Liver (tissue), 9 donors: ENCODE data around the gene RNF39. TPM values are rescaled to one million over a fixed set of nuclear protein-coding genes. Genes with fewer than 3 reads are reported as not detected.

Experiments used
- DNase-seq: peaks from one replicate; pipeline ENCODE4 v3.0.0-alpha.2; 2017; ENCODE audit warnings: low spot score
- H3K27ac ChIP-seq, 2 donors: one replicate each; pipeline ENCODE4 v1.7.0; 2013; ENCODE audit warnings: inconsistent platforms in 2 of 2, low read length in 2 of 2, control low read depth in 1 of 2, low read depth in 1 of 2, mild to moderate bottlenecking in 1 of 2
- H3K27me3 ChIP-seq, 4 donors: one replicate each; pipeline versions ENCODE4 v1.6.1 to v1.7.0; 2013; ENCODE audit warnings: low read length in 3 of 4, inconsistent platforms in 1 of 4, mild to moderate bottlenecking in 1 of 4, moderate library complexity in 1 of 4; ENCODE audit not compliant: control insufficient read depth in 4 of 4, insufficient read depth in 4 of 4
- H3K36me3 ChIP-seq, 4 donors: one replicate each; pipeline versions ENCODE4 v1.6.1 to v1.7.0; 2013; ENCODE audit warnings: low read length in 3 of 4, mild to moderate bottlenecking in 3 of 4, low read depth in 1 of 4, moderate library complexity in 1 of 4; ENCODE audit not compliant: control insufficient read depth in 4 of 4, insufficient read depth in 3 of 4
- H3K4me1 ChIP-seq, 4 donors: one replicate each; pipeline versions ENCODE4 v1.6.1 to v1.7.0; 2013; ENCODE audit warnings: low read length in 3 of 4, mild to moderate bottlenecking in 3 of 4, moderate library complexity in 1 of 4; ENCODE audit not compliant: control insufficient read depth in 4 of 4, insufficient read depth in 4 of 4
- H3K4me3 ChIP-seq, 3 donors: one replicate each; pipeline versions ENCODE4 v1.6.1 to v1.7.0; 2013; ENCODE audit warnings: low read length in 3 of 3, control low read depth in 1 of 3, low read depth in 1 of 3, mild to moderate bottlenecking in 1 of 3
- H3K9ac ChIP-seq, 2 donors: one replicate each; pipeline ENCODE4 v1.7.0; 2013; ENCODE audit warnings: low read length in 2 of 2, mild to moderate bottlenecking in 2 of 2, moderate library complexity in 2 of 2, control low read depth in 1 of 2, low read depth in 1 of 2
- H3K9me3 ChIP-seq, 4 donors: one replicate each; pipeline versions ENCODE4 v1.6.1 to v1.7.0; 2013; ENCODE audit warnings: low read length in 3 of 4; ENCODE audit not compliant: control insufficient read depth in 4 of 4
- EGR1 ChIP-seq, 2 donors: IDR thresholded peaks; 2 replicates each; pipeline ENCODE4 v1.6.1; 2016 to 2018; ENCODE audit warnings: antibody characterized with exemption in 2 of 2, low read depth in 2 of 2
- FOXA1 ChIP-seq: IDR thresholded peaks from 2 replicates; pipeline ENCODE4 v1.6.1; 2016; ENCODE audit warnings: antibody characterized with exemption
- GABPA ChIP-seq, 2 donors: IDR thresholded peaks in 1 of 2; conservative IDR thresholded peaks in 1 of 2; 2 replicates each; pipeline ENCODE4 v1.6.1; 2016; ENCODE audit warnings: antibody characterized with exemption in 2 of 2, mild to moderate bottlenecking in 1 of 2, moderate library complexity in 1 of 2
- HNF4G ChIP-seq: IDR thresholded peaks from 2 replicates; pipeline ENCODE4 v1.6.1; 2016; ENCODE audit warnings: antibody characterized with exemption
- NR2F2 ChIP-seq: IDR thresholded peaks from 2 replicates; pipeline ENCODE4 v1.6.1; 2016; ENCODE audit warnings: antibody characterized with exemption
- RAD21 ChIP-seq, 2 donors: IDR thresholded peaks; 2 replicates each; pipeline ENCODE4 v1.6.1; 2016; ENCODE audit warnings: antibody characterized with exemption in 2 of 2, mild to moderate bottlenecking in 2 of 2
- RXRA ChIP-seq, 2 donors: IDR thresholded peaks; 2 replicates each; pipeline ENCODE4 v1.6.1; 2017 to 2018; ENCODE audit warnings: antibody characterized with exemption in 2 of 2, mild to moderate bottlenecking in 1 of 2
- SP1 ChIP-seq: IDR thresholded peaks from 2 replicates; pipeline ENCODE4 v1.6.1; 2018; ENCODE audit warnings: antibody characterized with exemption, mild to moderate bottlenecking
- TAF1 ChIP-seq: conservative IDR thresholded peaks from 2 replicates; pipeline ENCODE4 v1.6.1; 2016; ENCODE audit warnings: antibody characterized with exemption, mild to moderate bottlenecking
- YY1 ChIP-seq: IDR thresholded peaks from 2 replicates; pipeline ENCODE4 v1.6.1; 2016; ENCODE audit warnings: antibody characterized with exemption, mild to moderate bottlenecking
- ZBTB33 ChIP-seq: IDR thresholded peaks from 2 replicates; pipeline ENCODE4 v1.6.1; 2016; ENCODE audit warnings: antibody characterized with exemption
- WGBS: extraction: QIAGEN DNeasy Blood & Tissue Kit; methylation state at CpG from one replicate; pipeline ENCODE4 v1.1.7; 2013; 5-methylcytosine and 5-hydroxymethylcytosine counted together
- polyA plus RNA-seq, 2 donors: library from polyadenylated mRNA; stranded (reverse) in 1 of 2; unstranded in 1 of 2; fragments of 200-250 nt in 1 of 2; fragments of >200 nt in 1 of 2; fragmentation: Nextera tagmentation in 1 of 2; extraction: Ambion mirVana in 1 of 2; gene quantifications; one replicate each; pipeline versions ENCODE4 v1.2.1 to v1.2.3, GENCODE V29; 2013 to 2015
- total RNA-seq, 2 donors: library from RNA; depleted of rRNA; stranded (reverse); fragments of >200 nt; gene quantifications; one replicate each; pipeline ENCODE4 v1.2.3, GENCODE V29; 2014
- TF ChIP-seq, protein P1 (sequence below): fragments of 150-350 bp; IDR thresholded peaks from 2 replicates; pipeline ENCODE4 v1.5.1; 2017; ENCODE audit warnings: improper control_type of control experiment, low read depth, low read length; ENCODE audit not compliant: missing input control
- TF ChIP-seq, protein P2 (sequence below): IDR thresholded peaks from 2 replicates; pipeline ENCODE4 v1.6.1; 2016; ENCODE audit warnings: antibody characterized with exemption, mild to moderate bottlenecking
- TF ChIP-seq, protein P3 (sequence below): IDR thresholded peaks from 2 replicates; pipeline ENCODE4 v1.6.1; 2016; ENCODE audit warnings: antibody characterized with exemption
- TF ChIP-seq, protein P4 (sequence below): IDR thresholded peaks from 2 replicates; pipeline ENCODE4 v1.6.1; 2016; ENCODE audit warnings: antibody characterized with exemption
- donor health status: healthy.
- donor health status: healthy.
- donor health status: healthy.
- donor health status: healthy.
- donor health status: healthy.

The RNF39 gene
- total and polyA plus RNA-seq, 4 donors: 0.03 to 0.13 TPM; not detected in 2

- 96% methylated on average over 6 of the region's 6 CpGs for WGBS
- Histone ChIP-seq H3K27ac (no peak overlapping the region), H3K27me3 (no peaks in the 10 kb centered on the region), H3K4me3 (no peak overlapping the region), H3K4me1 (no peaks in the 10 kb centered on the region), H3K36me3 (no peaks in the 10 kb centered on the region), H3K9ac (no peak overlapping the region), H3K9me3 (no peaks in the 10 kb centered on the region)
- TF ChIP-seq YY1: no peak
- TF ChIP-seq, protein P1, sequence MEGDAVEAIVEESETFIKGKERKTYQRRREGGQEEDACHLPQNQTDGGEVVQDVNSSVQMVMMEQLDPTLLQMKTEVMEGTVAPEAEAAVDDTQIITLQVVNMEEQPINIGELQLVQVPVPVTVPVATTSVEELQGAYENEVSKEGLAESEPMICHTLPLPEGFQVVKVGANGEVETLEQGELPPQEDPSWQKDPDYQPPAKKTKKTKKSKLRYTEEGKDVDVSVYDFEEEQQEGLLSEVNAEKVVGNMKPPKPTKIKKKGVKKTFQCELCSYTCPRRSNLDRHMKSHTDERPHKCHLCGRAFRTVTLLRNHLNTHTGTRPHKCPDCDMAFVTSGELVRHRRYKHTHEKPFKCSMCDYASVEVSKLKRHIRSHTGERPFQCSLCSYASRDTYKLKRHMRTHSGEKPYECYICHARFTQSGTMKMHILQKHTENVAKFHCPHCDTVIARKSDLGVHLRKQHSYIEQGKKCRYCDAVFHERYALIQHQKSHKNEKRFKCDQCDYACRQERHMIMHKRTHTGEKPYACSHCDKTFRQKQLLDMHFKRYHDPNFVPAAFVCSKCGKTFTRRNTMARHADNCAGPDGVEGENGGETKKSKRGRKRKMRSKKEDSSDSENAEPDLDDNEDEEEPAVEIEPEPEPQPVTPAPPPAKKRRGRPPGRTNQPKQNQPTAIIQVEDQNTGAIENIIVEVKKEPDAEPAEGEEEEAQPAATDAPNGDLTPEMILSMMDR: no peak
- TF ChIP-seq HNF4G: no peak
- TF ChIP-seq GABPA (IDR thresholded peaks at IDR 0.05 in 1 of 2, conservative IDR thresholded peaks at IDR 0.05 in 1 of 2): no peak
- no peak for TF ChIP-seq EGR1 (IDR thresholded peaks at IDR 0.05; ENCODE audit: low read depth in 2 of 2)
- no peak for TF ChIP-seq TAF1
- TF ChIP-seq SP1: no peak
- TF ChIP-seq, protein P2, sequence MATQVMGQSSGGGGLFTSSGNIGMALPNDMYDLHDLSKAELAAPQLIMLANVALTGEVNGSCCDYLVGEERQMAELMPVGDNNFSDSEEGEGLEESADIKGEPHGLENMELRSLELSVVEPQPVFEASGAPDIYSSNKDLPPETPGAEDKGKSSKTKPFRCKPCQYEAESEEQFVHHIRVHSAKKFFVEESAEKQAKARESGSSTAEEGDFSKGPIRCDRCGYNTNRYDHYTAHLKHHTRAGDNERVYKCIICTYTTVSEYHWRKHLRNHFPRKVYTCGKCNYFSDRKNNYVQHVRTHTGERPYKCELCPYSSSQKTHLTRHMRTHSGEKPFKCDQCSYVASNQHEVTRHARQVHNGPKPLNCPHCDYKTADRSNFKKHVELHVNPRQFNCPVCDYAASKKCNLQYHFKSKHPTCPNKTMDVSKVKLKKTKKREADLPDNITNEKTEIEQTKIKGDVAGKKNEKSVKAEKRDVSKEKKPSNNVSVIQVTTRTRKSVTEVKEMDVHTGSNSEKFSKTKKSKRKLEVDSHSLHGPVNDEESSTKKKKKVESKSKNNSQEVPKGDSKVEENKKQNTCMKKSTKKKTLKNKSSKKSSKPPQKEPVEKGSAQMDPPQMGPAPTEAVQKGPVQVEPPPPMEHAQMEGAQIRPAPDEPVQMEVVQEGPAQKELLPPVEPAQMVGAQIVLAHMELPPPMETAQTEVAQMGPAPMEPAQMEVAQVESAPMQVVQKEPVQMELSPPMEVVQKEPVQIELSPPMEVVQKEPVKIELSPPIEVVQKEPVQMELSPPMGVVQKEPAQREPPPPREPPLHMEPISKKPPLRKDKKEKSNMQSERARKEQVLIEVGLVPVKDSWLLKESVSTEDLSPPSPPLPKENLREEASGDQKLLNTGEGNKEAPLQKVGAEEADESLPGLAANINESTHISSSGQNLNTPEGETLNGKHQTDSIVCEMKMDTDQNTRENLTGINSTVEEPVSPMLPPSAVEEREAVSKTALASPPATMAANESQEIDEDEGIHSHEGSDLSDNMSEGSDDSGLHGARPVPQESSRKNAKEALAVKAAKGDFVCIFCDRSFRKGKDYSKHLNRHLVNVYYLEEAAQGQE: no peak
- TF ChIP-seq, protein P3, sequence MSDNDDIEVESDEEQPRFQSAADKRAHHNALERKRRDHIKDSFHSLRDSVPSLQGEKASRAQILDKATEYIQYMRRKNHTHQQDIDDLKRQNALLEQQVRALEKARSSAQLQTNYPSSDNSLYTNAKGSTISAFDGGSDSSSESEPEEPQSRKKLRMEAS: no peak
- TF ChIP-seq, protein P4, sequence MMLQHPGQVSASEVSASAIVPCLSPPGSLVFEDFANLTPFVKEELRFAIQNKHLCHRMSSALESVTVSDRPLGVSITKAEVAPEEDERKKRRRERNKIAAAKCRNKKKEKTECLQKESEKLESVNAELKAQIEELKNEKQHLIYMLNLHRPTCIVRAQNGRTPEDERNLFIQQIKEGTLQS: no peak
- no peak for TF ChIP-seq NR2F2
- no peak for TF ChIP-seq RXRA (IDR thresholded peaks at IDR 0.05)
- DNase-seq: no peak
Measured at GRCh38 chr6:30041221-30041620, 34.3 kb downstream of the RNF39 start.

GRCh38 chr6:30037182-30037788 lies 38.3 kb downstream of the RNF39 start:
- H3K9ac ChIP-seq: no peak overlapping the region
- no peak overlapping the region for H3K27ac ChIP-seq
- no peaks in the 10 kb centered on the region for H3K9me3 ChIP-seq
- 73% methylated on average over 4 of the region's 4 CpGs for WGBS
- H3K4me3 ChIP-seq: no peak overlapping the region
- no peak for DNase-seq
- H3K4me1 ChIP-seq: peaks cover 0 to 5% (median 2%) of the 10 kb centered on the region in 4 donors
- no peaks in the 10 kb centered on the region for H3K36me3 ChIP-seq
- TF ChIP-seq, protein P2: no peak
- TF ChIP-seq ZBTB33: no peak
- TF ChIP-seq, protein P4: no peak
- peak; percentile 42 to 73 for TF ChIP-seq RAD21 (IDR thresholded peaks at IDR 0.05)
- TF ChIP-seq YY1: no peak
- TF ChIP-seq, protein P1: peak; percentile 50
- TF ChIP-seq FOXA1: no peak
- no peaks in the 10 kb centered on the region for H3K27me3 ChIP-seq
